Colonic mucosa (tissue), 4 donors: Measurements from ENCODE around the gene RNU2-63P. TPM values are rescaled to one million over a fixed set of nuclear protein-coding genes. Genes with fewer than 3 reads are reported as not detected.

Experiments
- DNase-seq: peaks from one replicate; pipeline ENCODE4 v3.0.0-alpha.2; 2020
- H3K27ac ChIP-seq: fragments of 200-600 bp; one replicate; pipeline ENCODE4 v1.8.0; 2021
- H3K27me3 ChIP-seq: fragments of 200-600 bp; one replicate; pipeline ENCODE4 v1.8.0; 2021
- H3K36me3 ChIP-seq: fragments of 200-600 bp; one replicate; pipeline ENCODE4 v1.8.0; 2021
- H3K4me1 ChIP-seq: fragments of 200-600 bp; one replicate; pipeline ENCODE4 v1.8.0; 2021; ENCODE audit warnings: mild to moderate bottlenecking
- H3K4me3 ChIP-seq: fragments of 200-600 bp; one replicate; pipeline ENCODE4 v1.8.0; 2021
- H3K9ac ChIP-seq, 2 donors: one replicate each; pipeline ENCODE4 v1.7.0; 2013; ENCODE audit warnings: control low read depth in 2 of 2, low read depth in 2 of 2, low read length in 2 of 2
- H3K9me3 ChIP-seq: fragments of 200-600 bp; one replicate; pipeline ENCODE4 v1.8.0; 2021
- CTCF ChIP-seq: fragments of 200-600 bp; IDR thresholded peaks from one replicate; pipeline ENCODE4 v1.8.0; 2022; ENCODE audit warnings: antibody characterized with exemption, mild to moderate bottlenecking
- intact Hi-C: fragments of 100-400 bp; cut with DNase I; formaldehyde crosslinking; loops from one replicate; pipeline ENCODE4 v1.14.1; 2022
- total RNA-seq, 2 donors: library from RNA; stranded (reverse); fragmentation: NEBNext Ultra II Directional in 1 of 2; extraction: Animal tissue kit (Norgen Biotek cat#: 25700) in 1 of 2; gene quantifications; one replicate each; pipeline ENCODE4 v1.2.1, GENCODE V29; 2021
- donor health status: healthy.
- donor health status: DM: no; HTN: no; CAD: no.
- donor health status: DM: no; HTN: no; CAD: no.

Gene RNU2-63P
- total RNA-seq, 2 donors from 2014 or later: 2.3 to 5.7 TPM

GRCh38 chr2:88036606-88037005, 20.3 kb upstream of the RNU2-63P start:
- no peak overlapping the region for H3K4me3 ChIP-seq
- no peak overlapping the region for H3K9ac ChIP-seq
- no peaks in the 10 kb centered on the region for H3K27me3 ChIP-seq
- peaks cover 4% of the 10 kb centered on the region for H3K36me3 ChIP-seq
- TF ChIP-seq CTCF: no peak
- no peaks in the 10 kb centered on the region for H3K4me1 ChIP-seq
- intact Hi-C loops: no loop called here
- DNase-seq: no peak
- H3K9me3 ChIP-seq: no peaks in the 10 kb centered on the region
- H3K27ac ChIP-seq: no peak overlapping the region

GRCh38 chr2:88036182-88036581, 19.8 kb upstream of the RNU2-63P start:
- no peaks in the 10 kb centered on the region for H3K4me1 ChIP-seq
- no peaks in the 10 kb centered on the region for H3K27me3 ChIP-seq
- peaks cover 4% of the 10 kb centered on the region for H3K36me3 ChIP-seq
- H3K9me3 ChIP-seq: no peaks in the 10 kb centered on the region
- no peak for TF ChIP-seq CTCF
- H3K27ac ChIP-seq: no peak overlapping the region
- no peak overlapping the region for H3K9ac ChIP-seq
- no peak for DNase-seq
- intact Hi-C loops: no loop called here
- no peak overlapping the region for H3K4me3 ChIP-seq

- H3K9me3 ChIP-seq: no peaks in the 10 kb centered on the region
- no peak for DNase-seq
- TF ChIP-seq CTCF: no peak
- no peak overlapping the region for H3K27ac ChIP-seq
- H3K36me3 ChIP-seq: peaks cover 4% of the 10 kb centered on the region
- no peak overlapping the region for H3K9ac ChIP-seq
- no peak overlapping the region for H3K4me3 ChIP-seq
- no peaks in the 10 kb centered on the region for H3K4me1 ChIP-seq
- intact Hi-C loops: no loop called here
- H3K27me3 ChIP-seq: no peaks in the 10 kb centered on the region
These were observed 15.8 kb upstream of the RNU2-63P start for GRCh38 chr2:88032070-88032702.

- no peaks in the 10 kb centered on the region for H3K9me3 ChIP-seq
- no peak overlapping the region for H3K4me3 ChIP-seq
- intact Hi-C loops: no loop called here
- H3K27me3 ChIP-seq: no peaks in the 10 kb centered on the region
- H3K36me3 ChIP-seq: no peaks in the 10 kb centered on the region
- H3K4me1 ChIP-seq: no peaks in the 10 kb centered on the region
- no peak overlapping the region for H3K27ac ChIP-seq
- H3K9ac ChIP-seq: no peak overlapping the region
- no peak for DNase-seq
- TF ChIP-seq CTCF: no peak
These were observed 12.6 kb upstream of the RNU2-63P start for GRCh38 chr2:88028931-88029330.

GRCh38 chr2:88027697-88028389, 11.5 kb upstream of the RNU2-63P start:
- Histone ChIP-seq H3K27me3 (no peaks in the 10 kb centered on the region), H3K4me3 (no peak overlapping the region), H3K9ac (no peak overlapping the region), H3K4me1 (no peaks in the 10 kb centered on the region), H3K36me3 (no peaks in the 10 kb centered on the region), H3K9me3 (no peaks in the 10 kb centered on the region), H3K27ac (no peak overlapping the region)
- TF ChIP-seq CTCF: no peak
- DNase-seq: no peak
- intact Hi-C loops: no loop called here
